GM12878 (cell line): ENCODE results near the gene USP10. TPM values are rescaled to one million over a fixed set of nuclear protein-coding genes. Genes with fewer than 3 reads are reported as not detected.

ENCODE experiments used
- EP300 ChIP-seq, 2 experiments: fragments of 150-350 bp in 1 of 2; IDR thresholded peaks; 2 replicates each; pipeline ENCODE4 v1.6.1; 2011 to 2012; ENCODE audit warnings: low read depth in 2 of 2, low read length in 2 of 2, borderline replicate concordance in 1 of 2, improper control_type of control experiment in 1 of 2, inconsistent platforms in 1 of 2; ENCODE audit not compliant: control insufficient read depth in 1 of 2
- IRF5 ChIP-seq: fragments of 450-650 bp; IDR thresholded peaks from 2 replicates; pipeline ENCODE4 v1.6.1; 2017; ENCODE audit warnings: borderline replicate concordance
- POU2F2 ChIP-seq: IDR thresholded peaks from 3 replicates; pipeline ENCODE4 v1.6.1; 2011; ENCODE audit warnings: low read depth, mild to moderate bottlenecking, low read length, borderline replicate concordance
- SIX5 ChIP-seq: IDR thresholded peaks from 2 replicates; pipeline ENCODE4 v1.6.1; 2011; ENCODE audit warnings: mild to moderate bottlenecking, low read depth, low read length, moderate library complexity; ENCODE audit not compliant: severe bottlenecking
- polyA plus RNA-seq, 11 experiments: library from polyadenylated mRNA; depleted of rRNA in 4 of 11; unstranded in 6 of 11; stranded (reverse) in 5 of 11; fragments of >200 nt; fragmentation: Nextera tagmentation in 4 of 11; fragmentation: Illumina TruSeq in 1 of 11; extraction: Ambion mirVana in 4 of 11; extraction: Trizol in 1 of 11; gene quantifications; 1 replicate in 1 of 11; 2 replicates in 10 of 11; pipeline versions ENCODE4 v1.2.1 to v1.2.3, GENCODE V29; 2011 to 2016; ENCODE audit warnings: inconsistent platforms in 2 of 11, missing spikeins in 2 of 11, low read depth in 1 of 11
- total RNA-seq, 4 experiments: library from RNA; depleted of rRNA in 3 of 4; stranded (reverse); fragments of >200 nt in 3 of 4; fragmentation: Illumina TruSeq in 1 of 4; extraction: Trizol in 1 of 4; gene quantifications; 2 replicates each; pipeline versions ENCODE4 v1.2.1 to v1.2.3, GENCODE V29; 2013 to 2021
- TF ChIP-seq, protein P1 (sequence below): IDR thresholded peaks from 2 replicates; pipeline ENCODE4 v1.6.1; 2012; ENCODE audit warnings: improper control_type of control experiment, low read depth, low read length; ENCODE audit not compliant: insufficient replicate concordance
- TF ChIP-seq, protein P2 (sequence below): fragments of 150-350 bp; IDR thresholded peaks from 2 replicates; pipeline ENCODE4 v1.6.1; 2016; ENCODE audit warnings: low read depth, low read length

Gene USP10
- total and polyA plus RNA-seq, 10 of the 15 experiments (the other 5 are each of a cell fraction or from before 2014, with no cell fraction given): 46.1 to 160 (median 105) TPM

DNA sequence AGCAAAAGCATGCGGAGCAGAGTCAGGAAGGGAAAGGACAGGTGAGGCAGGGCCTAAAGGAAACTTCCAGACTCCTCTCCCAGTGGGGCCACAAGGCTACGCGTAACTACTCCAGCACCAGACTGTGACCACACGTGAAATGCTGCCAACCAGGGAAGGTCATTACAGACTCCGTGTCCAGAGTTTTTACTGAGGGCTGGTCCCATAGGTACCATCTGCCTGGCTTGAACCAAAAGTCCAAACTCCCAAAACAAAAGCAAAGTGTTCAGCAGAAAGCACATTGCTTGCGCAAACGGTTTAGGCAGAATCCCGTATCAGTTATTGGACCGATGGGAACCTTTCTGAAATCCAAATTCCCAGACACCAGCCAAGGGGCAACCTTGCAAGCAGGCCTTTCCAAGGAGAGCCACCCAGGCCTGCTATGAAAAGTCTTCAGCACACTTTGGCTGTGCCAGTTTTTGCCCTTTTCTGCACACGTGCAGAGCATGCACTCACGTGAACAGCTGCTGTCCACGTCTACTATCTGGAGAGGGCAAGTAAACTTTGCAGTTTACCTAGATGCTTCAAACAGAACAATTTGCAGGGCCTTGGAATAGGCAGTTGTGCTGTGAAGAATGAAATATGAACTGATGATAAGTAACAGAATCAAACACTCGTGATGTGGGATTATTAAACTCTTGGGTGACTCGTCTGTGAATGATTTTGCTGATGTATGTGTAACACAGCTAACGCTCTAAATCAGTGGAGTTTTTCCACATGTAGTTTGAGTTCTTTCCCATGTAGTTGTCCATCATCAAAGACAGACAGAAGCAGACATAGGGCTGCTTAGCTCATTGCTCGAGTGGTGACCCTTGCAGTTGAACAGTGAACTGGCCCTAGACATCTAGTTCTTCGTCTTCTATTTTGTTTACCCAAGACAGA, 61.9 kb downstream of the USP10 start (continued):
- TF ChIP-seq, protein P1, sequence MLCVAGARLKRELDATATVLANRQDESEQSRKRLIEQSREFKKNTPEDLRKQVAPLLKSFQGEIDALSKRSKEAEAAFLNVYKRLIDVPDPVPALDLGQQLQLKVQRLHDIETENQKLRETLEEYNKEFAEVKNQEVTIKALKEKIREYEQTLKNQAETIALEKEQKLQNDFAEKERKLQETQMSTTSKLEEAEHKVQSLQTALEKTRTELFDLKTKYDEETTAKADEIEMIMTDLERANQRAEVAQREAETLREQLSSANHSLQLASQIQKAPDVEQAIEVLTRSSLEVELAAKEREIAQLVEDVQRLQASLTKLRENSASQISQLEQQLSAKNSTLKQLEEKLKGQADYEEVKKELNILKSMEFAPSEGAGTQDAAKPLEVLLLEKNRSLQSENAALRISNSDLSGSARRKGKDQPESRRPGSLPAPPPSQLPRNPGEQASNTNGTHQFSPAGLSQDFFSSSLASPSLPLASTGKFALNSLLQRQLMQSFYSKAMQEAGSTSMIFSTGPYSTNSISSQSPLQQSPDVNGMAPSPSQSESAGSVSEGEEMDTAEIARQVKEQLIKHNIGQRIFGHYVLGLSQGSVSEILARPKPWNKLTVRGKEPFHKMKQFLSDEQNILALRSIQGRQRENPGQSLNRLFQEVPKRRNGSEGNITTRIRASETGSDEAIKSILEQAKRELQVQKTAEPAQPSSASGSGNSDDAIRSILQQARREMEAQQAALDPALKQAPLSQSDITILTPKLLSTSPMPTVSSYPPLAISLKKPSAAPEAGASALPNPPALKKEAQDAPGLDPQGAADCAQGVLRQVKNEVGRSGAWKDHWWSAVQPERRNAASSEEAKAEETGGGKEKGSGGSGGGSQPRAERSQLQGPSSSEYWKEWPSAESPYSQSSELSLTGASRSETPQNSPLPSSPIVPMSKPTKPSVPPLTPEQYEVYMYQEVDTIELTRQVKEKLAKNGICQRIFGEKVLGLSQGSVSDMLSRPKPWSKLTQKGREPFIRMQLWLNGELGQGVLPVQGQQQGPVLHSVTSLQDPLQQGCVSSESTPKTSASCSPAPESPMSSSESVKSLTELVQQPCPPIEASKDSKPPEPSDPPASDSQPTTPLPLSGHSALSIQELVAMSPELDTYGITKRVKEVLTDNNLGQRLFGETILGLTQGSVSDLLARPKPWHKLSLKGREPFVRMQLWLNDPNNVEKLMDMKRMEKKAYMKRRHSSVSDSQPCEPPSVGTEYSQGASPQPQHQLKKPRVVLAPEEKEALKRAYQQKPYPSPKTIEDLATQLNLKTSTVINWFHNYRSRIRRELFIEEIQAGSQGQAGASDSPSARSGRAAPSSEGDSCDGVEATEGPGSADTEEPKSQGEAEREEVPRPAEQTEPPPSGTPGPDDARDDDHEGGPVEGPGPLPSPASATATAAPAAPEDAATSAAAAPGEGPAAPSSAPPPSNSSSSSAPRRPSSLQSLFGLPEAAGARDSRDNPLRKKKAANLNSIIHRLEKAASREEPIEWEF: no peak
- TF ChIP-seq SIX5: no peak
- no peak for TF ChIP-seq EP300 (IDR thresholded peaks at IDR 0.05; ENCODE audit: borderline replicate concordance in 1 of 2, control insufficient read depth in 1 of 2, low read depth in 2 of 2, low read length in 2 of 2)
- TF ChIP-seq POU2F2: no peak
- TF ChIP-seq, protein P2, sequence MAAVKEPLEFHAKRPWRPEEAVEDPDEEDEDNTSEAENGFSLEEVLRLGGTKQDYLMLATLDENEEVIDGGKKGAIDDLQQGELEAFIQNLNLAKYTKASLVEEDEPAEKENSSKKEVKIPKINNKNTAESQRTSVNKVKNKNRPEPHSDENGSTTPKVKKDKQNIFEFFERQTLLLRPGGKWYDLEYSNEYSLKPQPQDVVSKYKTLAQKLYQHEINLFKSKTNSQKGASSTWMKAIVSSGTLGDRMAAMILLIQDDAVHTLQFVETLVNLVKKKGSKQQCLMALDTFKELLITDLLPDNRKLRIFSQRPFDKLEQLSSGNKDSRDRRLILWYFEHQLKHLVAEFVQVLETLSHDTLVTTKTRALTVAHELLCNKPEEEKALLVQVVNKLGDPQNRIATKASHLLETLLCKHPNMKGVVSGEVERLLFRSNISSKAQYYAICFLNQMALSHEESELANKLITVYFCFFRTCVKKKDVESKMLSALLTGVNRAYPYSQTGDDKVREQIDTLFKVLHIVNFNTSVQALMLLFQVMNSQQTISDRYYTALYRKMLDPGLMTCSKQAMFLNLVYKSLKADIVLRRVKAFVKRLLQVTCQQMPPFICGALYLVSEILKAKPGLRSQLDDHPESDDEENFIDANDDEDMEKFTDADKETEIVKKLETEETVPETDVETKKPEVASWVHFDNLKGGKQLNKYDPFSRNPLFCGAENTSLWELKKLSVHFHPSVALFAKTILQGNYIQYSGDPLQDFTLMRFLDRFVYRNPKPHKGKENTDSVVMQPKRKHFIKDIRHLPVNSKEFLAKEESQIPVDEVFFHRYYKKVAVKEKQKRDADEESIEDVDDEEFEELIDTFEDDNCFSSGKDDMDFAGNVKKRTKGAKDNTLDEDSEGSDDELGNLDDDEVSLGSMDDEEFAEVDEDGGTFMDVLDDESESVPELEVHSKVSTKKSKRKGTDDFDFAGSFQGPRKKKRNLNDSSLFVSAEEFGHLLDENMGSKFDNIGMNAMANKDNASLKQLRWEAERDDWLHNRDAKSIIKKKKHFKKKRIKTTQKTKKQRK: no peak
- TF ChIP-seq IRF5: no peak
